Neural progenitor cell (in vitro differentiated cells): ENCODE data around the gene CMTM4.

Experiments used
- CTCF ChIP-seq: fragments of 200-600 bp; sonication (generic); IDR thresholded peaks from 2 replicates; pipeline ENCODE4 v1.5.1; 2017; ENCODE audit warnings: antibody characterized with exemption, mild to moderate bottlenecking
- EZH2 ChIP-seq: fragments of 200-600 bp; sonication (generic); IDR thresholded peaks from 2 replicates; pipeline ENCODE4 v1.6.1; 2017; ENCODE audit warnings: antibody characterized with exemption, mild to moderate bottlenecking, moderate library complexity
- EZH2phosphoT487 ChIP-seq: fragments of 200-600 bp; sonication (generic); IDR thresholded peaks from 2 replicates; pipeline ENCODE4 v1.6.1; 2017; ENCODE audit warnings: antibody characterized with exemption

- TF ChIP-seq CTCF (no peak), EZH2 (no peak), EZH2phosphoT487 (no peak)
These were observed 9.4 kb upstream of the CMTM4 start for GRCh38 chr16:66705790-66706505.
